ENCODE measurements around the gene LHPP.

DNA sequence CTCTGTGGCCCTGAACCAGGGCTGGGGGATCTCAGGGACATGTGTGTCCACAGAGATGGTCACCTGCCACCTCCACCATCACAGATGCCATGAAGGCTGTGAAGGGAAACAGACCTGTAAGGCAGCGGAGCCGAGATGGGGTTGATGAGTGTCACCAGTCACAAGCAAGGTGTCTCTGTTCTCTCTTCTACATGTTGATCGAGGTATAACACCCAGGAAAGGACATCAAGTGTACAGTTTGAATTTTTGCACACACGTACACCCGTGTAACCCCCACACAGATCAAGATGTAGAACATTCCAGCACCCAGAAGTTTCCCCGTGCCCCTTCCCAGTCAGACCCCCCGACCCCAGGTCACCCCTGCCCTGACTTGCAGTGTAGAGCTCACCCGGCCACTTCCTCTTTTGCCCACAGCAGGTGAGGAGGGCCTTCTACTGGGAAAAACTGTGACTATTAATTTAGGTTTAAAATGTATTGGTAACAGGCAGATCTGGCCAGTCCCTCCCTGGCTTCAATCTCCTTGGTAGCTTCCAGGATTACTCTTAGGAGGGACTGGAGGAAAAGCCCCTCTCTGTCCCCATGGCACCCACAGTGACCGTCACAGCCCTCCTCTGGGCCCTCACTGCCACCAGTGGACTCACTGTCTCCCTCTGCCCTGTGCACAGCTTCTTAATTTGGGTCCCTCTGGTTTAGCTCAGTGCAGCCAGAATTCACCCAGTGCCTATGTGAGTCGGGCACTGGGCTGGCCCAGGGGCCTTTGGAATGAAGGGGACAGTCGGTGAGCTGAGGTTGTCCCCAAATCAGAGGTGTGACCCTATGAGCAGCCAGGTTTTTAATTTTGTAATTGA is 108.2 kb downstream of the LHPP start:
- TF ChIP-seq CTCF (IDR thresholded peaks at IDR 0.05; ENCODE audit: low read depth, low read length): no peak
- TF ChIP-seq POLR2A (IDR thresholded peaks at IDR 0.05; ENCODE audit: extremely low read depth, insufficient read length): no peak
- TF ChIP-seq, protein P1, sequence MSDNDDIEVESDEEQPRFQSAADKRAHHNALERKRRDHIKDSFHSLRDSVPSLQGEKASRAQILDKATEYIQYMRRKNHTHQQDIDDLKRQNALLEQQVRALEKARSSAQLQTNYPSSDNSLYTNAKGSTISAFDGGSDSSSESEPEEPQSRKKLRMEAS (IDR thresholded peaks at IDR 0.05; ENCODE audit: low read depth, low read length): no peak
- no peak for TF ChIP-seq MYC (IDR thresholded peaks at IDR 0.05; ENCODE audit: low read depth, low read length)

Measured in NB4 (cell line).